HG03520 (cell line): ENCODE data around the gene PGLYRP3.
A peak's percentile ranks its signal among the peaks of the same experiment; 100 is the strongest.

Source experiments
- ATAC-seq: cut with Tn5 transposase; IDR thresholded peaks from one replicate; pipeline ENCODE4 v1.9.1; 2021; ENCODE audit warnings: mild to moderate bottlenecking, moderate library complexity; ENCODE audit not compliant: unreplicated experiment

Gene PGLYRP3

GRCh38 chr1:153312570-153313186, at the start of gene PGLYRP3:
TSS of gene PGLYRP3 (minus strand) at chr1:153312952. CDS start at chr1:153310665, 2,287 bp downstream.
- ATAC-seq, result no peak

GRCh38 chr1:153362187-153362775, 49.5 kb upstream of the PGLYRP3 start:
- ATAC-seq, result no peak

- no peak for ATAC-seq
These were observed 48.8 kb upstream of the PGLYRP3 start for GRCh38 chr1:153361480-153362109.

GRCh38 chr1:153360592-153361479, 48.1 kb upstream of the PGLYRP3 start:
- ATAC-seq, result no peak

GRCh38 chr1:153360190-153360589, 47.4 kb upstream of the PGLYRP3 start:
- no peak for ATAC-seq

GRCh38 chr1:153359241-153359640, 46.5 kb upstream of the PGLYRP3 start:
- no peak for ATAC-seq

GRCh38 chr1:153358691-153358975, 45.9 kb upstream of the PGLYRP3 start:
- no peak for ATAC-seq

GRCh38 chr1:153357853-153358690, 45.3 kb upstream of the PGLYRP3 start, which contains the start of gene S100A9:
TSS of gene S100A9 (plus strand) at chr1:153357854. CDS start at chr1:153358284, 430 bp downstream.
- no peak for ATAC-seq

- ATAC-seq, result no peak
These were observed 44.5 kb upstream of the PGLYRP3 start for GRCh38 chr1:153357076-153357852.

- ATAC-seq, result no peak
These were observed 43.8 kb upstream of the PGLYRP3 start for GRCh38 chr1:153356392-153357075.

GRCh38 chr1:153355445-153356071, 42.8 kb upstream of the PGLYRP3 start:
- no peak for ATAC-seq

GRCh38 chr1:153354515-153355193, 41.9 kb upstream of the PGLYRP3 start:
- ATAC-seq, result no peak

GRCh38 chr1:153353226-153353947, 40.6 kb upstream of the PGLYRP3 start:
- ATAC-seq, result no peak

GRCh38 chr1:153352523-153352922, 39.8 kb upstream of the PGLYRP3 start:
- ATAC-seq, result peak; percentile 71

- no peak for ATAC-seq
These were observed 37.7 kb upstream of the PGLYRP3 start for GRCh38 chr1:153350321-153350957.

- no peak for ATAC-seq
These were observed 36.9 kb upstream of the PGLYRP3 start for GRCh38 chr1:153349363-153350320.
